Neutrophil (primary cell): ENCODE results near the gene PSD.

Source experiments
- H3K27ac ChIP-seq: fragments of 200-600 bp; sonication (generic); 2 replicates; pipeline ENCODE4 v1.5.1; 2016; ENCODE audit warnings: mild to moderate bottlenecking, moderate library complexity
- H3K27me3 ChIP-seq: fragments of 200-600 bp; sonication (generic); 2 replicates; pipeline ENCODE4 v1.6.0; 2016; ENCODE audit warnings: mild to moderate bottlenecking
- H3K36me3 ChIP-seq: fragments of 200-600 bp; sonication (generic); 2 replicates; pipeline ENCODE4 v1.5.1; 2017
- H3K4me1 ChIP-seq, 2 experiments: fragments of 200-600 bp in 1 of 2; sonication (generic) in 1 of 2; 1 replicate in 1 of 2; 2 replicates in 1 of 2; pipeline versions ENCODE4 v1.5.1 to v1.6.1; 2013 to 2016; ENCODE audit warnings: low read depth in 1 of 2, low read length in 1 of 2, mild to moderate bottlenecking in 1 of 2, moderate library complexity in 1 of 2; ENCODE audit not compliant: control insufficient read depth in 1 of 2, insufficient read depth in 1 of 2
- H3K4me3 ChIP-seq, 2 experiments: fragments of 200-600 bp in 1 of 2; sonication (generic) in 1 of 2; 1 replicate in 1 of 2; 2 replicates in 1 of 2; pipeline ENCODE4 v1.5.1; 2013 to 2016; ENCODE audit warnings: low read depth in 1 of 2, low read length in 1 of 2, mild to moderate bottlenecking in 1 of 2, moderate library complexity in 1 of 2
- H3K9me3 ChIP-seq: fragments of 200-600 bp; sonication (generic); 2 replicates; pipeline ENCODE4 v1.5.1; 2016
- TF ChIP-seq, protein P1 (sequence below): fragments of 200-600 bp; sonication (generic); IDR thresholded peaks from 2 replicates; pipeline ENCODE4 v1.5.1; 2016; ENCODE audit warnings: antibody characterized with exemption

Gene PSD

DNA sequence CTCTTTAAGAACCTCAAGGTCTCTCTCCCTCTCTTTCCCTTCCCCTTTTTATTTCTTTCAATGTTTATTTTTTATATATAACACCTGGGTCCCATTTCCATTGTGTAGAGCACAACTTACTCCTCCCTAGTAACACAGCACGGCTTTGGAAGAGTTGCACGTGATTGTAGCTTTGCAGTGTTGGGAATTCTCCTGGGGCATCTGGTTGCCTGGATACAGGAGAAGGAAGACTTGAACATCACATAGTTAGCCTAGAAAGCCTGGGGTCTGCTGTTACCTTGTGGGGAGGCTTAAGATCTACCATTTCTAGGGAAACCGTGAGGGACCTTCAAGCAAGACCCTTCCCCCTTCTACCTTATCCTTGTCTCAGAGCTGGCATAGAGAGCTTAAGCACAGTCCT lies 64.1 kb downstream of the PSD start:
- Histone ChIP-seq H3K36me3 (peaks cover 81% of the 10 kb centered on the region), H3K9me3 (no peaks in the 10 kb centered on the region), H3K4me1 (no peaks in the 10 kb centered on the region), H3K27ac (no peak overlapping the region), H3K27me3 (no peaks in the 10 kb centered on the region), H3K4me3 (no peak overlapping the region)
- TF ChIP-seq, protein P1, sequence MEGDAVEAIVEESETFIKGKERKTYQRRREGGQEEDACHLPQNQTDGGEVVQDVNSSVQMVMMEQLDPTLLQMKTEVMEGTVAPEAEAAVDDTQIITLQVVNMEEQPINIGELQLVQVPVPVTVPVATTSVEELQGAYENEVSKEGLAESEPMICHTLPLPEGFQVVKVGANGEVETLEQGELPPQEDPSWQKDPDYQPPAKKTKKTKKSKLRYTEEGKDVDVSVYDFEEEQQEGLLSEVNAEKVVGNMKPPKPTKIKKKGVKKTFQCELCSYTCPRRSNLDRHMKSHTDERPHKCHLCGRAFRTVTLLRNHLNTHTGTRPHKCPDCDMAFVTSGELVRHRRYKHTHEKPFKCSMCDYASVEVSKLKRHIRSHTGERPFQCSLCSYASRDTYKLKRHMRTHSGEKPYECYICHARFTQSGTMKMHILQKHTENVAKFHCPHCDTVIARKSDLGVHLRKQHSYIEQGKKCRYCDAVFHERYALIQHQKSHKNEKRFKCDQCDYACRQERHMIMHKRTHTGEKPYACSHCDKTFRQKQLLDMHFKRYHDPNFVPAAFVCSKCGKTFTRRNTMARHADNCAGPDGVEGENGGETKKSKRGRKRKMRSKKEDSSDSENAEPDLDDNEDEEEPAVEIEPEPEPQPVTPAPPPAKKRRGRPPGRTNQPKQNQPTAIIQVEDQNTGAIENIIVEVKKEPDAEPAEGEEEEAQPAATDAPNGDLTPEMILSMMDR = no peak
